ENCODE data around the gene RIMS4. TPM values are rescaled to one million over a fixed set of nuclear protein-coding genes. Genes with fewer than 3 reads are reported as not detected.

RIMS4 gene
- total and polyA plus RNA-seq, 2 of the 8 experiments (the other 6 are each of a cell fraction or from before 2014, with no cell fraction given): 13.3 to 44.2 TPM

DNA sequence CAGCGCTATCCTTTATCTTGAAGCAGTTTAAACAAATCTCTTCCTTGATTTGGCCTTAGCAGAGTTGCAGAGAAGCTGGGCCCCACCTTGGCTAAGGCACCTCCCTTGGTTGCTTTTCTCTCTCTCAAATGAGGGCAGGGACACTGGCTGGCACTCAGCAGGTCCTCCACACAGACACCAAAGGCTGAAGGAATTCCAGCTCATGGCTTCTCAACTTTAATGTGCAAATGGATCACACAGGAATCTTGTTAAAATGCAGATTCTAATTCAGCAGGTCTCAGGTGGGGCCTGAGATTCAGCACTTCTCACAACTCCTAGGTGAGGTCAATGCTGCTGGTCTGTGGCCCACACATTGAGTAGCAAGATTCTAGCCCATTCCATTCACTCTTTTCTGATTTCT is 25.7 kb downstream of the RIMS4 start:
- Histone ChIP-seq H3K4me3 (ENCODE audit: extremely low read depth in 1 of 4, insufficient read depth in 2 of 4, low read depth in 3 of 4, low read length in 4 of 4) (peak overlapping the region in 1 of 4 experiments; percentile 12; a peak in 1 of 8 replicates), H4K91ac (replicated peaks; ENCODE audit: insufficient read length, low read length) (peak overlapping the region; percentile 6), H2AFZ (ENCODE audit: low read length) (no peak overlapping the region), H3K9ac (replicated peaks in 1 of 4; ENCODE audit: extremely low read depth in 1 of 4, low read depth in 3 of 4, low read length in 3 of 4) (no peak overlapping the region), H3K14ac (ENCODE audit: insufficient read length) (no peak overlapping the region), H3K9me3 (ENCODE audit: insufficient read depth in 2 of 2, low read depth in 1 of 2, low read length in 1 of 2) (no peaks in the 10 kb centered on the region), H3K79me1 (ENCODE audit: low read depth, low read length) (peaks cover 9% of the 10 kb centered on the region; the same call in 1 of the 2 replicates), H3K4me1 (replicated peaks in 1 of 4; ENCODE audit: control insufficient read depth in 3 of 4, insufficient read depth in 4 of 4, low read length in 3 of 4) (peaks cover 12 to 19% (median 17%) of the 10 kb centered on the region in 4 experiments), H3K23ac (ENCODE audit: insufficient read length) (no peak overlapping the region), H2BK12ac (ENCODE audit: low read depth, low read length) (peak overlapping the region; percentile 84), H4K8ac (ENCODE audit: extremely low read depth, insufficient read depth, low read length) (no peak overlapping the region), H2BK20ac (ENCODE audit: low read length) (peak overlapping the region; percentile 76; the same call in 1 of the 2 replicates), H3K4ac (replicated peaks; ENCODE audit: insufficient read length, low read depth, low read length) (no peak overlapping the region), H3K4me2 (ENCODE audit: insufficient read depth in 1 of 2, low read depth in 2 of 2, low read length in 2 of 2) (peak overlapping the region; percentile 41 to 42), H2BK15ac (ENCODE audit: low read length) (peak overlapping the region; percentile 48; the same call in 1 of the 2 replicates), H4K20me1 (replicated peaks in 1 of 2; ENCODE audit: control insufficient read depth in 1 of 2, insufficient read depth in 2 of 2, low read length in 2 of 2) (peaks cover 10 to 22% of the 10 kb centered on the region in 2 experiments), H3K18ac (ENCODE audit: extremely low read depth, low read length) (peak overlapping the region; percentile 33), H2BK120ac (replicated peaks; ENCODE audit: low read depth, low read length) (no peak overlapping the region), H4K5ac (ENCODE audit: insufficient read length, low read depth, low read length) (no peak overlapping the region), H3K56ac (replicated peaks; ENCODE audit: insufficient read length, low read depth, low read length) (no peak overlapping the region), H3K27ac (ENCODE audit: low read depth, low read length) (0 out of 2 replicates have a peak overlapping the region, but pooled peaks have one; percentile 4), H3K23me2 (ENCODE audit: low read depth, low read length) (no peaks in the 10 kb centered on the region), H3K36me3 (ENCODE audit: control insufficient read depth in 2 of 4, insufficient read depth in 4 of 4, low read length in 3 of 4) (no peaks in the 10 kb centered on the region), H2AK5ac (ENCODE audit: low read depth, low read length) (peak overlapping the region; percentile 4; the same call in 1 of the 2 replicates), H3K79me2 (ENCODE audit: control insufficient read depth in 1 of 2, insufficient read depth in 2 of 2, low read length in 2 of 2) (peaks cover 0 to 8% of the 10 kb centered on the region in 2 experiments; a peak in 2 of 4 replicates), H3K27me3 (replicated peaks in 1 of 4; ENCODE audit: control insufficient read depth in 3 of 4, extremely low read depth in 1 of 4, insufficient read depth in 3 of 4, low read length in 3 of 4) (no peaks in the 10 kb centered on the region), H2BK5ac (ENCODE audit: low read depth, low read length) (peak overlapping the region; percentile 60; the same call in 1 of the 2 replicates)
- 80% methylated on average over 1 of the region's 1 CpG; no CpG with 5 or more reads in 1 of the 2 experiments for WGBS, 2 experiments (ENCODE audit: extremely low coverage in 1 of 2, insufficient coverage in 1 of 2, insufficient read length in 1 of 2, insufficient replicate concordance in 2 of 2, low coverage in 1 of 2, low lambda C conversion rate in 2 of 2, missing lambda C conversion rate in 1 of 2)
- ChIA-PET POLR2A (ENCODE audit: partially characterized antibody) (interaction anchor here (0.8 to 1.9 kb wide), 6 partner anchors 11 to 101 kb away, joined by 3 to 5 read pairs (median 4); partner anchors contain the start of gene YWHAB), CTCF (ENCODE audit: partially characterized antibody) (interaction anchor here (0.6 to 11.1 kb wide), 19 partner anchors 8 to 225 kb away, joined by 3 to 170 read pairs (median 4); partner anchors contain the start of gene KCNK15)
- FAIRE-seq (peak; percentile 85), DNase-seq (ENCODE audit: low read depth in 1 of 2, low spot score in 2 of 2) (no peak)
- no peak for TF ChIP-seq CTBP2 (IDR thresholded peaks at IDR 0.05; ENCODE audit: borderline replicate concordance, insufficient read depth, insufficient read length, low read length)
- TF ChIP-seq, protein P1, sequence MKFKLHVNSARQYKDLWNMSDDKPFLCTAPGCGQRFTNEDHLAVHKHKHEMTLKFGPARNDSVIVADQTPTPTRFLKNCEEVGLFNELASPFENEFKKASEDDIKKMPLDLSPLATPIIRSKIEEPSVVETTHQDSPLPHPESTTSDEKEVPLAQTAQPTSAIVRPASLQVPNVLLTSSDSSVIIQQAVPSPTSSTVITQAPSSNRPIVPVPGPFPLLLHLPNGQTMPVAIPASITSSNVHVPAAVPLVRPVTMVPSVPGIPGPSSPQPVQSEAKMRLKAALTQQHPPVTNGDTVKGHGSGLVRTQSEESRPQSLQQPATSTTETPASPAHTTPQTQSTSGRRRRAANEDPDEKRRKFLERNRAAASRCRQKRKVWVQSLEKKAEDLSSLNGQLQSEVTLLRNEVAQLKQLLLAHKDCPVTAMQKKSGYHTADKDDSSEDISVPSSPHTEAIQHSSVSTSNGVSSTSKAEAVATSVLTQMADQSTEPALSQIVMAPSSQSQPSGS (IDR thresholded peaks at IDR 0.05; ENCODE audit: low read length): no peak
- no peak for TF ChIP-seq RAD21 (IDR thresholded peaks at IDR 0.05 in 1 of 2, conservative IDR thresholded peaks at IDR 0.05 in 1 of 2; ENCODE audit: low read depth in 2 of 2, low read length in 2 of 2)
- no peak for TF ChIP-seq CEBPB (IDR thresholded peaks at IDR 0.05; ENCODE audit: low read depth, low read length)
- TF ChIP-seq, protein P2, sequence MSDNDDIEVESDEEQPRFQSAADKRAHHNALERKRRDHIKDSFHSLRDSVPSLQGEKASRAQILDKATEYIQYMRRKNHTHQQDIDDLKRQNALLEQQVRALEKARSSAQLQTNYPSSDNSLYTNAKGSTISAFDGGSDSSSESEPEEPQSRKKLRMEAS (IDR thresholded peaks at IDR 0.05): no peak
- peak; percentile 84 for TF ChIP-seq TEAD4 (IDR thresholded peaks at IDR 0.05; ENCODE audit: low read depth, low read length)
- no peak for TF ChIP-seq SP2 (IDR thresholded peaks at IDR 0.05; ENCODE audit: low read length)

All from H1 (cell line).